HG02938 (cell line): ENCODE results near the gene CAPRIN1.

Experiments
- ATAC-seq: cut with Tn5 transposase; IDR thresholded peaks from one replicate; pipeline ENCODE4 v1.9.1; 2021; ENCODE audit warnings: mild to moderate bottlenecking, moderate library complexity; ENCODE audit not compliant: unreplicated experiment

CAPRIN1 gene

DNA sequence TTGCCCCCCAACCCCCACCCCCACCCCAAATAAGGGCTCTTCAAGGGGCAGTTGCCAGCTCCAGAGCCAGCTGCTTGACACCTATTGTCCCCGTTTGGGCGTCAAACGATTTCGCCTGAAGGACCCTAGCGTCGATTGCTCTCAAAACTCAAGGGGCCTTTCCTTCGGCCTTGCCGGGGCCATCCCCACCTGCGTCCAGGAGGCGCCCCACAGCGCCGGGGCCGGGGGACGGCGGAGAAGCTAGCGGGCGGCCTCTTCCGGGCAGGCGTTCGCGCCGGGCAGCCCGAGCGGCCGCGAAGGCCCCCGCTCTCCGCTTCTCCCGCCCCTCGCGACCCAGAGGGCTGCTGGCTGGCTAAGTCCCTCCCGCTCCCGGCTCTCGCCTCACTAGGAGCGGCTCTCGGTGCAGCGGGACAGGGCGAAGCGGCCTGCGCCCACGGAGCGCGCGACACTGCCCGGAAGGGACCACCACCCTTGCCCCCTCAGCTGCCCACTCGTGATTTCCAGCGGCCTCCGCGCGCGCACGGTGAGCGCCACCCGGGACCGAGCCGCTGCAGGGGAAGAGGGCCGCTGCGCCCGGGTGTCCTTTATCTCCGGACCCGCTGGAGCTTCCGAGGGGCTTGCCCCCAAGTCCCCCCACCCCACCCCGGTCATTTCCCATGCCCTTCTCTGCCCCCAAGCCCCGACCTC lies at the start of gene CAPRIN1:
Gene CAPRIN1, plus strand, starts transcription at position 383 of the 687 bp plus-strand sequence. CDS start 690 bp downstream, outside the sequence.
- ATAC-seq: peak; percentile 58

DNA sequence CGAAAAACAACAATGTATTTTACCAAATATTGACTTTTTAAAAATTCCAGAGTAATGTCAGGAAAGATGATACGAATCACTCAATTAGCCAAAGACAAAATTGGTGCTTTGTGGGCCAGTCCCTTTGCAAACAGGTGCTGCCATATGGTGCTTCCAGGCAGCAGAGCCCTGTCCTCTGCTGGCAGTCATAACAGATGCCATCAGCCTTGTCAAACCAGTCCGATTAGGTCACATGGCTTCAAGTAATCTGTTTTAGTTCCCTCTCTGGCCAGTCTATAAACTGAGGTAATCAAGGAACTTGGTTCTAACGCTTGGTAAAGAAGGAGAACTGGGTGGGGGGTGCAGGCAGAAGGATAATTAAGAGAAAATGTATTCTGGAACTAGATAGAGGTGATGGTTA lies 49.1 kb upstream of the CAPRIN1 start:
- ATAC-seq: no peak

- no peak for ATAC-seq
Observed at GRCh38 chr11:34004236-34004635, 47.3 kb upstream of the CAPRIN1 start.

- no peak for ATAC-seq
Observed at GRCh38 chr11:34006876-34007275, 44.7 kb upstream of the CAPRIN1 start.

- ATAC-seq: no peak
Observed at GRCh38 chr11:34012734-34013133, 38.8 kb upstream of the CAPRIN1 start.

- no peak for ATAC-seq
Observed at GRCh38 chr11:34013898-34014571, 37.5 kb upstream of the CAPRIN1 start.

DNA sequence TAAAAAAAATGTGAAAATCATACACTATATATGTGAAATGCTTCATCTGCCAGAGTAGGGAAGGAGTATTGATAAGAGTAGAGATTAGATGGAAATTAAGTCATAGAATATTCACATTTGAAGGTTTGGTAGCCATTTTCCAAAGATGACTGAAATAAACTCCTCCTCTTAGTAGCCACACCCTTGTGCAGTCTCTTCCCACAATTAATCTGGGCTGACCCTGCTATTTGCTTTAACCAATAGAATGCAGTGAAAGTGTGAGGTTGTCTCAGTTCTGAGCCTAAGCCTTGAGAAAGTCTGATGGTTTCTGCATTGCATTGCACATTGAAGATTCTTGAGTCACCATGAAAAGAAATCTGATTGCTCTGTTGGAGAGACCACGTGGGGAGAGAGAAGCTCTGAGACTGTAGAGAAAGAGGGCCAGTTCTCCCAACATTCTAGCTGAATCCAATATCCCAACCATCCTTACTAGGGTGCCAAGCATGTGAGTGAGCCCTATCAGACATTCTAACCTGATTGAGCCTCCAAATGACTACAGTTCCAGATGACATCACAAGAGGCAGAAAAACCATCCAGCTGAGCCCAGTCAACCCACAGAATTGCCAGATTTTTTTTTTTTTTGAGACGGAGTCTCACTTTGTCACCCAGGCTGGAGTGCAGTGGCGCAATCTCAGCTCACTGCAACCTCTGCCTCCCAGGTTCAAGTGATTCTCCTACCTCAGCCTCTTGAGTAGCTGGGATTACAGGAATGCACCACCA lies 29.4 kb upstream of the CAPRIN1 start:
- ATAC-seq: no peak

DNA sequence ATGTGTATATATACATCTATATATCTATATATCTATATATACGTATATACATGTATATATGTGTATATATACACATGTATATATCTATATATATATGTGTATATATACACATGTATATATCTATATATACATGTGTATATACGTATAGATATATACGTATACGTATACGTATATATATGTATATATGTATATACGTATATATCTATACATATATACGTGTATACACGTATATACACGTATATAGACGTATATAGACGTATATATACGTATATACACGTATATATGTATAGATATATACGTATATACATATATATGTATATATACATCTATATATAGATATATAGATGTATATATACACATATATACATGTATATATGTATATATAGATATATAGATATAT lies 25.1 kb upstream of the CAPRIN1 start:
- ATAC-seq: no peak

- ATAC-seq: no peak
Observed at GRCh38 chr11:34027516-34028408, 23.8 kb upstream of the CAPRIN1 start.

DNA sequence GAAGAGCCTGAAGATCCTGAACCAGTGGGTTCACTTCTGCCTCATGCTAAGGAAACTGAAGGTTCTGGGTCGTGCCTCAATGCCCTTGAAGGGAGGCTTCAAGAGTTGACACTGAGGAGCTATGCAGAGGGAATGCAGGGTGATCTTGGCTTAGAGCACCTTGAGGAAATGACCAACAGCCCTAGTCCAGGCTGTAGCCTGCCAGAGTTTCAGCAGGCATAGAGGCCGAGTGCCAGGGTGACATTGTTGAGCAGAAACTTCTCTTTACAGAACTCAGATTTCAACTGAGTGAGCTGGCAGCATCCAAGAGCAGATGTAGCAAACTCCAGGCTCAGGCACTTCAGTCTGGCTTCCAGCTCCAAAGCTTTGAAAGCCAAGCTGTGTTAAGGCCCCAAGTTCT lies 23.1 kb upstream of the CAPRIN1 start:
- no peak for ATAC-seq

DNA sequence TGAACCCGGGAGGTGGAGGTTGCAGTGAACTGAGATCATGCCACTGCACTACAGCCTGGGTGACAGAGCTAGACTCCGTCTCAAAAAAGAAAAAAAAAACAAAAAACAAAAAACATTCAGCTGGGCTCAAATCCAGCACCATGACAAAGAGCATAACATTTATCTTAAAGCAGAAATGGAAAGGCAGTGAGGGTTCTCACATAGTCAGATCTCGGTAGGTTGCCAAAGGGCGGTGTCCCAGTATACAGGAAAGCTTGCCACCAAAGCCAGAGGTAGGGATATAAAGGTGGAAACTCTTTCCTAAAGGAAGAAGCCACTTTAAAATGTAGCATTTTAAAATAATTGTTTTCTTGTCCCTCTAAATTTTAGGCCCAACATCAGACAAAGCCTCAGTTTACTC lies 22.4 kb upstream of the CAPRIN1 start:
- no peak for ATAC-seq

DNA sequence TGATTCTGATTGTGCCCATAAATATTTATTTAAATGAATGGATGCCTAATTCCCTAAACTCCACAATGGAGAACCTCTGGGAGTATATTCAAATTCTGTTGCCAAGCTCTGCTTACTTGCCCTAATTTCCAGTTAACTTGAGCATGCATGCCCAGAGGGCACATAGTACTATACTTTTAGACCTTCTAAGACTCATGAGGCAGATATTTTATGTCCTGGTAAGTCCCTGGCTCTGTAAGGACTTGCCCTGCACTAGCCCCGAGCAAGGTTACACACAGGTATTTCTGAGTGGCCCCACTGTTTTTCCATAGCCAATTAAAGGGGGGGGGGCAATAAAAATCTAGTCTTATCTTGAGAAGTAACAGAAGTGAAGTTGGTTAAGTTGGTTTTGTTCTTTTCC lies 21.1 kb upstream of the CAPRIN1 start:
- ATAC-seq: no peak

DNA sequence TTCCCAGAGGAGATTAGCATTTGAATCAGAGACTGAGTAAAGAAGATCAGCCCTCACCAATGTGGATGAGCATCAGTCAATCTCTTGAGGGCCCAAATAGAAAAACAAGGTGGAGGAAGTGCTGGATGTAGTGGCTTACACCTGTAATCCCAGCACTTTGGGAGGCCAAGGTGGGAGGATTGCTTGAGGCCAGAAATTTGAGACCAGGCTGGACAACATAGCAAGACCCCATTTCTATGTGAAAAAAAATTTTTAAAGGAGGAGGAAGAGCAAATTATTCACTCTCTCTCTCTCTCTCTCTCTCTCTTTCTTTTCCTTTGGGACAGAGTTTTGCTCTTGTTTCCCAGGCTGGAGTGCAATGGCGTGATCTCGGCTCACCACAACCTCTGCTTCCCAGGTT lies 18.1 kb upstream of the CAPRIN1 start:
- no peak for ATAC-seq

DNA sequence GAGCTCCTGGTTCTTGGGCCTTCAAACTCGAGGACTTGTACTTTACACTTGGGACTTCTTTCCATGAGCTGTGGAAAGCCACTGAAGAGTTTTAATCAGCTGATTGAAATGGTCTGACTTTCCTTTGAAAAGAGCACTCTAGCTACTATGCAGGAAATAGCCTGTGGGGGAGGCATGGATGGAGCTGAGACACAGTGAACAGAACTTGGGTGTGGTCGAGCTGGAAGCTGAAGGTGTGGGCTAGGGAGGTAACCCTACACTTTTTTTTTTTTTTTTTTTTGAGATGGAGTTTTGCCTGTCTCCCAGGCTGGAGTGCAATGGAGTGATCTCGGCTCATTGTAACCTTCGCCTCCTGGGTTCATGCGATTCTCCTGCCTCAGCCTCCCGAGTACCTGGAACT lies 17.5 kb upstream of the CAPRIN1 start:
- ATAC-seq: no peak

DNA sequence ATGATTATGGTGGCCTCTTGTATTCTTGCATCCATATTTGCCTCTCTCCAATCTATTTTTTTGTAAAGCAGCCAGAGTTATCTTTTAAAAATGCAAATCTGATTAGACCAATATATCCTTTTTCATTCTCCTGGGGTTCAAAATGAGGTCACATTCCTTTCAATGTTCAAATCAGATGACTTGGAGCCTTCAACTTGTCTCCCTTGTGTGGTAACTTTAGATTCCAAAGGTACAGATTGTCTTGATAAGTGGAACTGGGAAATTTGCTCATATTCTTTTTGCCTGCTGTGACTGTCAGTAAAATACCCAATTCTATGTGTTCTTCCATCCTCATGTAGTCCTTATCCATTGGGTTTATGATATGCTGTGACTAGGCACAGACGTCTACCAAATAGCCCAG lies 15.1 kb upstream of the CAPRIN1 start:
- ATAC-seq: no peak

DNA sequence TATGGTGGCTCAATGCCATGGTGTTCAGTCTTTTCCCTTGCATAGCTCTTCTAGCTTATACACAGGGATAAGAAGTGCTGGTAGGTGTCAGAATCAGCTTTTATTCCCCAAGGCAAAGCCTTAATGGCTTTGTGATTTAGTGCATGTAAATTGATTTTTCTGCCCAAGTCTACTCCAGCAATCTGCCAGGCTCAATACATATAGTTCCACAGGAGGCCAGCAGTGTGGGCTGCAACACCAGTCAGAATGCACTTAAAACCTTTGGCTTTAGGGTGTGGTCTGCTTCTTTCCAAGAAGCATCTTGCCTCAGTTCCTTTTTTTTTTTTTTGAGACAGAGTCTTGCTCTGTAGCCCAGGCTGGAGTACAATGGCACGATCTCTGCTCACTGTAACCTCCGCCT lies 14.5 kb upstream of the CAPRIN1 start:
- ATAC-seq: no peak

DNA sequence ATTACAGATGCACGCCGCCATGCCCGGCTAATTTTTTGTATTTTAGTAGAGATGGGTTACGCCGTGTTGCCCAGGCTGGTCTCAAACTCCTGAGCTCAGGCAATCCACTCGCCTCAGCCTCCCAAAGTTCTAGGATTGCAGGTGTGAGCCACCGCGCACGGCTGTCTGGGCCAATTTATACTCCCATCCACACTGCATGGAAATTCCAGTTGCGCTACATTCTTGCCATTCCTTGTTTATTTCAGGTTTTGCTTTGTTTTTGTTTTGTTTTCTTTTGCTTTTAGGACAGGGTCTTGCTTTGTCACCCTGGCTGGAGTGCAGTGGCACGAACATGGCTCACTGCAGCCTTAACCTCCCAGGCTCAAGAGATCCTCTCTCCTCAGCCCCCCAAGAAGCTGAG lies 11.0 kb upstream of the CAPRIN1 start:
- ATAC-seq: no peak

DNA sequence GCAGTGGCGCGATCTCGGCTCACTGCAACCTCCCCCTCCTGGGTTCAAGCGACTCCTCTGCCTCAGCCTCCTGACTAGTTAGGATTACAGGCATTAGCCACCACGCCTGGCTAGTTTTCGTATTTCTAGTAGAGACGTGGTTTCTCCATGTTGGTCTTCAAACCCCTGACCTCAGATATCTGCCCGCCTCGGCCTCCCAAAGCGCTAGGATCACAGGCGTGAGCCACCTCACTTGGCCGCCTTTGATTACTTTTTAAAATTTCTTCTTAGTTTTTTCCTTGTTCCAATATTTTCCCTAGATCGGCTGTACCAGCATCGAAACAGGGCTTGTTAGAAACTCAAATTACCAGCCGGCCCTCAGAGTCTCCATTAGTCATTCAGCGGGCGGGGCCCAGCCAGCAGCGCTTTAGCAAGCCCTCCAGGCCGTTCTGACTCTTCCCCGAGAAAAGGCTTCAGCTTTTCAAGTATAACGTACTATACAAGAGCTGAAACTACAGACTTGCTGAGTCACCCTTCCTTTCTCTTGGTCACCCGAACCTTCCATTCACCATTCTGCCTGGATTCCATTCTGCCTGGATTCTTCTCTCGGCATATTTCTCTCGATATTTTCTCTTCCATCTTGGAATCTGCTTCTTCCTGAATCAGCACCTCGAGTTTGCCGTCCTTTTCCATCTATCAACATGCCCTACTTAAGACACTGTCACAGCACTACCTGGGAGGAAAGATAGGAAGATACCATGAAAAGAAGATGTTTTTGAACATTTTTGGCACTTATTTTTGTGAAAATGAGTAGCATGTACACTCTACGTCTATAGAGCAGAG lies 6.7 kb upstream of the CAPRIN1 start:
- no peak for ATAC-seq

DNA sequence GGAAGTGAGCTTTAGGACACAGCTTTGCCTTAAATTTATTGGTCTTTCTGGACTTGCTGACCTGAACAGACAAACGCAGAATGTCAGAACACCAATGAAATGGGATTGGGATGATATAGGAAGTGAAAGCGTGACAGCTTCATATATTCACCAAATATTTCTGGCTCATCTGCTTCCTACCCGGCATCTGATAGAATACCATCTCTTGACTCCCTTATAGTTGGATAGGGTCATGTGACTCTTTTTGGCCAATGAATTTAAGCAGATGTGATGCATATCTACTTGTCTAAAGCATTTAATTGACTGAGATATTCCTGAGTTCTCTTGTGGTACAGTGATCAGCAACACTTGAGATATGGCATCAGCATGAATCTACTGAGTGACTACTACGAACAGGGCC lies 2.5 kb upstream of the CAPRIN1 start:
- no peak for ATAC-seq
